ENCODE measurements around the gene CHRNA7.

GRCh38 chr15:32121384-32121695 lies 91.0 kb downstream of the CHRNA7 start:
- TF ChIP-seq RAD21 (IDR thresholded peaks at IDR 0.05 in 1 of 2, conservative IDR thresholded peaks at IDR 0.05 in 1 of 2; ENCODE audit: low read depth in 2 of 2, low read length in 2 of 2): no peak
- no peak for TF ChIP-seq HDAC6 (IDR thresholded peaks at IDR 0.05; ENCODE audit: low read depth, low read length)
- no peak for TF ChIP-seq CTCF (IDR thresholded peaks at IDR 0.05; ENCODE audit: control extremely low read depth in 1 of 3, insufficient read depth in 1 of 3, low read depth in 1 of 3, low read length in 3 of 3)
- no peak for TF ChIP-seq RNF2 (IDR thresholded peaks at IDR 0.05; ENCODE audit: borderline replicate concordance, low read depth, low read length, missing control alignments, poor library complexity, severe bottlenecking)
- no peak for TF ChIP-seq ATF3 (IDR thresholded peaks at IDR 0.05; ENCODE audit: insufficient read depth, low read depth, low read length)
- TF ChIP-seq SP1 (IDR thresholded peaks at IDR 0.05; ENCODE audit: low read depth, low read length): no peak
- no peak for TF ChIP-seq HDAC2 (IDR thresholded peaks at IDR 0.05; ENCODE audit: borderline replicate concordance in 1 of 2, low read depth in 2 of 2, low read length in 2 of 2)
- TF ChIP-seq POLR2A (IDR thresholded peaks at IDR 0.05; ENCODE audit: control extremely low read depth in 1 of 2, low read depth in 2 of 2, low read length in 2 of 2): no peak

Measured in H1 (cell line).